ENCODE results near the gene AGAP9.

DNA sequence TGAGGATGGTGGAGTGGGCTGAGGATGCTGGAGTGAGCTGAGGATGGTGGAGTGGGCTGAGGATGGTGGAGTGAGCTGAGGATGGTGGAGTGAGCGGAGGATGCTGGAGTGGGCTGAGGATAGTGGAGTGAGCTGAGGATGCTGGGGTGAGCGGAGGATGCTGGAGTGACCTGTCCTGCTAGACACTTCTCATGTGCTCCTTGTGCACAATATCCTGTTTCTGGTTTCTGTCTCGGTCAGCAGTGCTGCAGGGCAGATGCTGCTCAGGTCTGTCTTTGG, 68.7 kb downstream of the AGAP9 start:
- TF ChIP-seq CTCF (IDR thresholded peaks at IDR 0.05 in 2 of 3, conservative IDR thresholded peaks at IDR 0.05 in 1 of 3; ENCODE audit: insufficient read depth in 2 of 3, low read depth in 1 of 3, low read length in 3 of 3) (no peak), EZH2 (IDR thresholded peaks at IDR 0.05; ENCODE audit: borderline replicate concordance, low read depth, low read length) (no peak), PCBP1 (IDR thresholded peaks at IDR 0.05; ENCODE audit: low read depth, low read length, poor library complexity, severe bottlenecking) (no peak), RBBP5 (IDR thresholded peaks at IDR 0.05; ENCODE audit: borderline replicate concordance, insufficient read depth, low read length, poor library complexity, severe bottlenecking) (no peak), ARNT (IDR thresholded peaks at IDR 0.05) (no peak), HMG20A (CRISPR knock-in tag; conservative IDR thresholded peaks at IDR 0.05) (no peak), EGR1 (conservative IDR thresholded peaks at IDR 0.05) (no peak), CREB1 (IDR thresholded peaks at IDR 0.05) (no peak), CREB1 (CRISPR knock-in tag; IDR thresholded peaks at IDR 0.05) (no peak)
- TF ChIP-seq, protein P1, sequence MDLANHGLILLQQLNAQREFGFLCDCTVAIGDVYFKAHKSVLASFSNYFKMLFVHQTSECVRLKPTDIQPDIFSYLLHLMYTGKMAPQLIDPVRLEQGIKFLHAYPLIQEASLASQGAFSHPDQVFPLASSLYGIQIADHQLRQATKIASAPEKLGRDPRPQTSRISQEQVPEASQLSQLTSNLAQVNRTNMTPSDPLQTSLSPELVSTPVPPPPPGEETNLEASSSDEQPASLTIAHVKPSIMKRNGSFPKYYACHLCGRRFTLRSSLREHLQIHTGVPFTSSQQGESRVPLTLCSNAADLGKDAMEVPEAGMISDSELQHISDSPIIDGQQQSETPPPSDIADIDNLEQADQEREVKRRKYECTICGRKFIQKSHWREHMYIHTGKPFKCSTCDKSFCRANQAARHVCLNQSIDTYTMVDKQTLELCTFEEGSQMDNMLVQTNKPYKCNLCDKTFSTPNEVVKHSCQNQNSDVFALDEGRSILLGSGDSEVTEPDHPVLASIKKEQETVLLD (IDR thresholded peaks at IDR 0.05), result no peak

Measured in K562 (cell line).